GM21786 (cell line): ENCODE results near the gene CAMTA1.
"Not testable (repeated sequence)": the region's sequence is repeated elsewhere in the genome, so short reads cannot be mapped to it uniquely, and the experiment has no call there.

Source experiments
- ATAC-seq: cut with Tn5 transposase; IDR thresholded peaks from one replicate; pipeline ENCODE4 v1.9.1; 2021; ENCODE audit not compliant: unreplicated experiment

The CAMTA1 gene

GRCh38 chr1:7389906-7390603 is 604.8 kb downstream of the CAMTA1 start:
- no peak for ATAC-seq

GRCh38 chr1:7390604-7391000 is 605.3 kb downstream of the CAMTA1 start:
- ATAC-seq: no peak

GRCh38 chr1:7393136-7393535 is 607.9 kb downstream of the CAMTA1 start:
- ATAC-seq: no peak

GRCh38 chr1:7395251-7395650 is 610.0 kb downstream of the CAMTA1 start:
- ATAC-seq: no peak

- ATAC-seq: no peak
These were observed 613.7 kb downstream of the CAMTA1 start for GRCh38 chr1:7398982-7399381.

- ATAC-seq: no peak
These were observed 614.4 kb downstream of the CAMTA1 start for GRCh38 chr1:7399514-7400125.

GRCh38 chr1:7400566-7400965 is 615.3 kb downstream of the CAMTA1 start:
- no peak for ATAC-seq

- no peak for ATAC-seq
These were observed 616.7 kb downstream of the CAMTA1 start for GRCh38 chr1:7401814-7402547.

- no peak for ATAC-seq
These were observed 617.2 kb downstream of the CAMTA1 start for GRCh38 chr1:7402548-7402850.

- ATAC-seq: no peak
These were observed 618.2 kb downstream of the CAMTA1 start for GRCh38 chr1:7403265-7404045.

- no peak for ATAC-seq
These were observed 618.9 kb downstream of the CAMTA1 start for GRCh38 chr1:7404046-7404742.

- ATAC-seq: no peak
These were observed 620.7 kb downstream of the CAMTA1 start for GRCh38 chr1:7405844-7406500.

- ATAC-seq: no peak
These were observed 621.6 kb downstream of the CAMTA1 start for GRCh38 chr1:7406641-7407543.

GRCh38 chr1:7407544-7407895 is 622.3 kb downstream of the CAMTA1 start:
- no peak for ATAC-seq

GRCh38 chr1:7407980-7408770 is 622.9 kb downstream of the CAMTA1 start:
- ATAC-seq: no peak

- ATAC-seq: no peak
These were observed 623.5 kb downstream of the CAMTA1 start for GRCh38 chr1:7408771-7409150.

GRCh38 chr1:7409278-7409677 is 624.0 kb downstream of the CAMTA1 start:
- ATAC-seq: no peak

- no peak for ATAC-seq
These were observed 624.9 kb downstream of the CAMTA1 start for GRCh38 chr1:7410156-7410555.

- ATAC-seq: not testable (repeated sequence)
These were observed 632.4 kb downstream of the CAMTA1 start for GRCh38 chr1:7417618-7418017.
